ENCODE measurements around the gene GPR63. TPM values are rescaled to one million over a fixed set of nuclear protein-coding genes. Genes with fewer than 3 reads are reported as not detected.

The GPR63 gene
- total RNA-seq, 1 experiment from 2014 or later: 5.9 TPM

GRCh38 chr6:96775727-96776400 lies 61.4 kb downstream of the GPR63 start:
- Mint-ChIP-seq H3K27ac (no peak overlapping the region), H3K9me3 (peaks cover 0 to 3% of the 10 kb centered on the region in 2 experiments; a peak in 3 of 5 replicates), H3K27me3 (ENCODE audit: low read depth) (no peaks in the 10 kb centered on the region), H3K4me1 (peaks cover 6% of the 10 kb centered on the region in 2 experiments), H3K36me3 (ENCODE audit: insufficient read depth in 1 of 3, low read depth in 3 of 3) (no peaks in the 10 kb centered on the region), H3K4me3 (no peak overlapping the region)
- H4K8ac ChIP-seq (replicated peaks; ENCODE audit: insufficient read length, low read depth, low read length): no peak overlapping the region
- H3K4ac ChIP-seq (ENCODE audit: low read depth, low read length): no peak overlapping the region
- WGBS (ENCODE audit: extremely low coverage, insufficient read length, low lambda C conversion rate): no CpG with 5 or more reads among the region's 2 CpGs
- H3K27me3 ChIP-seq (ENCODE audit: insufficient read depth, low read length): no peaks in the 10 kb centered on the region
- H2BK20ac ChIP-seq (ENCODE audit: low read depth, low read length, poor library complexity, severe bottlenecking): no peak overlapping the region
- H3K23ac ChIP-seq (ENCODE audit: insufficient read length, low read depth, low read length): no peak overlapping the region
- H4K20me1 ChIP-seq (ENCODE audit: control insufficient read depth, insufficient read depth, insufficient read length): no peaks in the 10 kb centered on the region
- H3T11ph ChIP-seq (ENCODE audit: low read length): no peak overlapping the region
- H3K9me3 ChIP-seq (ENCODE audit: control insufficient read depth, low read depth, low read length): no peaks in the 10 kb centered on the region
- H3K14ac ChIP-seq (ENCODE audit: insufficient read depth, low read length): no peak overlapping the region
- no peaks in the 10 kb centered on the region for H3K79me2 ChIP-seq (ENCODE audit: insufficient read depth, low read length)
- H2BK5ac ChIP-seq (ENCODE audit: insufficient read length, low read length): no peak overlapping the region
- no peak overlapping the region for H3K4me2 ChIP-seq (ENCODE audit: insufficient read depth, insufficient read length, low read length)
- no peaks in the 10 kb centered on the region for H3K79me1 ChIP-seq (ENCODE audit: insufficient read depth, low read depth, low read length, poor library complexity, severe bottlenecking)
- H2AFZ ChIP-seq (ENCODE audit: low read length): no peak overlapping the region
- H2BK120ac ChIP-seq (ENCODE audit: low read depth, low read length, poor library complexity, severe bottlenecking): no peak overlapping the region
- no peak overlapping the region for H4K5ac ChIP-seq (ENCODE audit: insufficient read length, low read depth, low read length)
- no peak overlapping the region for H4K91ac ChIP-seq (ENCODE audit: insufficient read length, low read depth, low read length)
- no peak for TF ChIP-seq CTCF (conservative IDR thresholded peaks at IDR 0.05)
- no peaks in the 10 kb centered on the region for H3K4me1 ChIP-seq (ENCODE audit: insufficient read depth, low read length)
- H2BK15ac ChIP-seq (ENCODE audit: low read depth, low read length): no peak overlapping the region
- H3K9ac ChIP-seq (ENCODE audit: extremely low read depth, insufficient read length, low read length): no peak overlapping the region
- no peaks in the 10 kb centered on the region for H3K23me2 ChIP-seq (ENCODE audit: insufficient read length, low read depth, low read length, poor library complexity, severe bottlenecking)
- no peak overlapping the region for H3K56ac ChIP-seq (ENCODE audit: insufficient read length, low read depth, low read length)
- H3K18ac ChIP-seq (ENCODE audit: insufficient read length, low read depth, low read length): no peak overlapping the region
- no peak overlapping the region for H2AK5ac ChIP-seq (ENCODE audit: insufficient read length, low read length)
- DNase-seq: no peak
- H2BK12ac ChIP-seq (ENCODE audit: insufficient read length, low read depth, low read length): no peak overlapping the region
- H3K27ac ChIP-seq (ENCODE audit: insufficient read length, low read depth, low read length): no peak overlapping the region
